SK-N-SH treated with all-trans-retinoic acid at 6 μM for 48 hours (cell line): ENCODE results near the gene QSOX2.

Experiments
- ARNTL ChIP-seq: fragments of 450-650 bp; formaldehyde crosslinking; IDR thresholded peaks from 2 replicates; pipeline ENCODE4 v1.5.0; 2020; ENCODE audit warnings: low read depth, mild to moderate bottlenecking, moderate library complexity, borderline replicate concordance
- CSRNP3 ChIP-seq: fragments of 250-450 bp; sonication (Bioruptor Pico); IDR thresholded peaks from 2 replicates; pipeline ENCODE4 v1.5.1; 2021; ENCODE audit warnings: mild to moderate bottlenecking, moderate library complexity
- ISL1 ChIP-seq: fragments of 250-450 bp; sonication (Bioruptor Pico); IDR thresholded peaks from 2 replicates; pipeline ENCODE4 v2.1.2; 2022; ENCODE audit warnings: mild to moderate bottlenecking, moderate library complexity
- OSR1 ChIP-seq: fragments of 250-450 bp; sonication (Bioruptor Pico); IDR thresholded peaks from 2 replicates; pipeline ENCODE4 v1.8.0; 2022; ENCODE audit warnings: moderate library complexity, mild to moderate bottlenecking, inconsistent platforms
- PATZ1 ChIP-seq: fragments of 250-450 bp; sonication (Bioruptor Pico); IDR thresholded peaks from 2 replicates; pipeline ENCODE4 v1.8.0; 2020; ENCODE audit warnings: mild to moderate bottlenecking, moderate library complexity, borderline replicate concordance
- POU6F1 ChIP-seq: fragments of 250-450 bp; sonication (Bioruptor Pico); IDR thresholded peaks from 2 replicates; pipeline ENCODE4 v1.8.0; 2021; ENCODE audit warnings: low read depth, mild to moderate bottlenecking, moderate library complexity, borderline replicate concordance
- TCF4 ChIP-seq: fragments of 250-450 bp; sonication (Bioruptor Pico); IDR thresholded peaks from 2 replicates; pipeline ENCODE4 v1.8.0; 2021; ENCODE audit warnings: mild to moderate bottlenecking, moderate library complexity, borderline replicate concordance
- ZFP3 ChIP-seq: fragments of 250-450 bp; sonication (Bioruptor Pico); IDR thresholded peaks from 2 replicates; pipeline ENCODE4 v1.5.0; 2020; ENCODE audit warnings: mild to moderate bottlenecking, moderate library complexity
- ZFP30 ChIP-seq: fragments of 450-650 bp; formaldehyde crosslinking; IDR thresholded peaks from 2 replicates; pipeline ENCODE4 v1.5.0; 2022; ENCODE audit warnings: mild to moderate bottlenecking, moderate library complexity
- ZNF8 ChIP-seq: fragments of 450-650 bp; formaldehyde crosslinking; IDR thresholded peaks from 2 replicates; pipeline ENCODE4 v1.5.0; 2020; ENCODE audit warnings: mild to moderate bottlenecking, moderate library complexity

GRCh38 chr9:136295055-136295454 lies 49.4 kb upstream of the QSOX2 start:
- TF ChIP-seq PATZ1 (CRISPR knock-in tag) = no peak
- no peak for TF ChIP-seq ZFP3 (CRISPR knock-in tag)
- TF ChIP-seq OSR1 (CRISPR knock-in tag) = no peak
- TF ChIP-seq POU6F1 = no peak
- no peak for TF ChIP-seq ZFP30 (CRISPR knock-in tag)
- TF ChIP-seq TCF4 = no peak
- TF ChIP-seq CSRNP3 = no peak
- no peak for TF ChIP-seq ISL1 (CRISPR knock-in tag)
- TF ChIP-seq ARNTL (CRISPR knock-in tag) = no peak
- TF ChIP-seq ZNF8 = no peak
